ENCODE results near the gene IFNGR2.
"Not testable (repeated sequence)": the region's sequence is repeated elsewhere in the genome, so short reads cannot be mapped to it uniquely, and the experiment has no call there.

IFNGR2 gene

GRCh38 chr21:33443194-33443593 lies 40.0 kb downstream of the IFNGR2 start:
- DNase-seq, result no peak

DNA sequence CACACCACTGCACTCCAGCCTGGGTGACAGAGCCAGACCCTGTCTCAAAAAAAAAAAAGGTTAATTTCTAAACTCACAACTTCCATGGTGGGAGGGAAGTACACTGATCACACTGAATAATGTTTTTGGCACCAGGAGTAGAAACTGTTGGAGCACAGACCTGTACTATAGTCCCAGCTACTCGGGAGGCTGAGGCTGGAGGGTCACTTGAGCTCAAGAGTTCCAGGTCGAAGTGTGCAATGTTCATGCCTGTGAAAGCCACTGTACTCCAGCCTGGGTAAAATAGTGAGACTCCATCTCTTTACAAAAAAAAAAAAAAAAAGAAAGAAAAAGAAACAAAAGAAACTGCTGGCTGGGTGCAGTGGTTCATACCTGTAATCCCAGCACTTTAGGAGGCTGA lies 41.3 kb downstream of the IFNGR2 start:
- no peak for DNase-seq

DNA sequence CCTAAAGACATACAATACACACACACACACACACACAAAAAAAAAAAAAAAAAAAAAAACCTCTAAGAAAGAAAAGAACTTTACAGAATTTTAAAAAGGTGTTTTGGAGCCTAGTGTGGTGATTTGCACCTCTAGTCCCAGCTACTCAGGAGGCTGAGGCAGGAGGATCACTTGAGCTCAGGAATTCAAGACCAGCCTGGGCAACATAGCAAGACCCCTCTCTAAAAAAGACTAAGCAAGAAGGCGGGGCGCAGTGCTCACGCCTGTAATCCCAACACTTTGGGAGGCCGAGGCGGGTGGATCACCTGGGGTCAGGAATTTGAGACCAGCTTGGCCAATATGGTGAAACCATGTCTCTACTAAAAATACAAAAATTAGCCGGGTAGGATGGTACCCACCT lies 43.4 kb downstream of the IFNGR2 start:
- not testable (repeated sequence) for DNase-seq

DNA sequence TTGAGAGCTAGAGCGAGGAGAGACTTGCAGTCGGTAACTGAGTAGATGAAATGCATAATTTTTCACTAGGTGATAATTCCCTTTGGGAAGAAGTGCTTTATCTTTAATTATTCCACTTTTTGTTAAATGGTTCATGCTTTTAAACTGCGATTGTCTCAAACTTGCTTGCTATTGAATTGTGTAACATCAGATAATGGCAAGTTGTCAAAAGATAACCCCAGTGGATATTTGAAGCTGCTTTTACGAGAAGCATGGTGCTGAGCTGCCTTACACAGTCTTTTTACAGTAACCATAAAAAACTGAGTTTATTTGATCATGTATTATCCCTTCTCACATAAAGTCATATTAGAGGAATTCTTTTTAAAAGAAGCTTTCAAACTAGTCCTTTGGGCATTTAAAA lies 46.4 kb downstream of the IFNGR2 start:
- DNase-seq, result no peak

GRCh38 chr21:33451634-33452071 lies 48.4 kb downstream of the IFNGR2 start:
- DNase-seq, result no peak

DNA sequence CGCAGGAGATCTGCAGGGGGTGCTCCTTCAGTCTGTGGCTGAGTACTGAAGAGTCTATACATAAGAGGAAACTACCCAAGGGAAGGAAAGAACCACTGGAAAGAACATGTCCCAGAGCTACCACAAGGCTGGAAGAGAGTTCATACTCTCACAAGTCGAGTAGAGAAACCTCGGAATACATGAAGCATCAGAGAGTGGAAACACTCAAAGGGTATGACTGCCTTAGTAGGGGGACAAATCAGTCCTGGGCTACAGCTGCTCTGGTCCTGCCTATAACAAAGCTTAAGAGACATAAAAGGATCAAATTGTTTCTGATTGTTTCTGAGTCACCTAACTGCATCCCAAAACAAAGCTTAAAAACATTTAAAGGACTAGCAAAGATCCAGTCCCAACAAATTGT lies 49.1 kb downstream of the IFNGR2 start:
- no peak for DNase-seq

GRCh38 chr21:33455686-33456446 lies 52.7 kb downstream of the IFNGR2 start:
- DNase-seq, result no peak

GRCh38 chr21:33458861-33459260 lies 55.6 kb downstream of the IFNGR2 start:
- DNase-seq, result no peak

DNA sequence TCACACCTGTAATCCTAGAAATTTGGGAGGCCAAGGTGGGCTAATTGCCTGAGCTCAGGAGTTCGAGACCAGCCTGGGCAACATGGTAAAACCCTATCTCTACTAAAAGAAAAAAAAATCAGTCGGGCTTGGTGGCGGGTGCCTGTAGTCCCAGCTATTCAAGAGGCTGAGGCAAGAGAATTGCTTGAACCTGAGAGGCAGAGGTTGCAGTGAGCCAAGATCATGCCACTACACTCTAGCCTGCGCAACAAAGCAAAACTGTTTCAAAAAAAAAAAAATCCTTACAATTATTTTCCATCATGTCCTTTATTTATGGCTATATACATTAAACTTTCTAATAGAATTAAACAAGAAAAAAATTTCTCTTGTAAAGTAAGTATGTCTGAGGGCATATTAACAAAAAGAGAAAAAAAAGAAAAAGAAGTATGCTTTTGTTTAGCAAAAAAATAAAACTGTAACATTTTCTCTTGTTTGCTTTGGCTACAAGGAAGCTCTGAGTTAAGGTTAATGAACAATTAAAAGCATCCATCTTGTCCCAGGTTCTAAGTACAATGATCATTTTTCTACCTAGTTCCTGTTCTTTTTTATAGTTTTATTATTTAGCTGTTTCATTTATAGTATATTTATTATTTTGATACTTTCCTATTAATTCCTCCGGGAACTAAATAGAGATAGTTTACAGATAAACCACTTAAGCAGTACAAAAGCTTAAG lies 58.5 kb downstream of the IFNGR2 start:
- DNase-seq, result no peak

DNA sequence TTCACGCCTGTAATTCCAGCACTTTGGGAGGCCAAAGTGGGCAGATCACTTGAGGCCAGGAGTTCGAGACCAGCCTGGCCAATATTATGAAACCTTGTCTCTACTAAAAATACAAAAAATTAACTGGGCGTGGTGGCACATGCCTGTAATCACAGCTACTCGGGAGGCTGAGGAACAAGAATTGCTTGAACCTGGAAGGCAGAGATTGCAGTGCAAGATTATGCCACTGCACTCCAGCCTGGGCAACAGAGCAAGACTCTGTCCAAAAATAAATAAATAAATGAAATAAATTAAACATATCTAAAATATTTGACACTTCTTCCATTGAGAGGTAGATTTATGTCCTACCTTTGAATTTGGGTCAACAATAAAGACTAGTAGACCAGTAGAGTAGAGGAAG lies 66.0 kb downstream of the IFNGR2 start:
- not testable (repeated sequence) for DNase-seq

DNA sequence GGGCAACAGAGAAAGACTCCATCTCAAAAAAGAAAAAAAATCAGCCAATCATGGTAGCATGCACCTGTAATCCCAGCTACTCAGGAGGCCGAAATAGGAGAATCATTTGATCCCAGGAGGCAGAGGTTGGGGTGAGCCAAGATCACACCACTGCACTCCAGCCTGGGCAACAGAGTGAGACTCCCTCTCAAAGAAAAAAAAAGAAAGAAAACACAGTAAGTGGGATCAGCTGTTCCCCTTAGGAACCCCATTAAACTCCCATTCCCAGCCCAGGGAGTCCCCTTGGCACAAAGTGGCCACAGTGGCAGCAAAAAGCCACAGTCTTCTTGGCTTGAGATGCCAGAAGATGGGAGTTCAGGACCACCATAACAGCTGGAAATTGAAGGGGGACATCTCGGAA lies 67.5 kb downstream of the IFNGR2 start:
- DNase-seq, result no peak

- no peak for DNase-seq
Observed at GRCh38 chr21:33473344-33473743, 70.1 kb downstream of the IFNGR2 start.

DNA sequence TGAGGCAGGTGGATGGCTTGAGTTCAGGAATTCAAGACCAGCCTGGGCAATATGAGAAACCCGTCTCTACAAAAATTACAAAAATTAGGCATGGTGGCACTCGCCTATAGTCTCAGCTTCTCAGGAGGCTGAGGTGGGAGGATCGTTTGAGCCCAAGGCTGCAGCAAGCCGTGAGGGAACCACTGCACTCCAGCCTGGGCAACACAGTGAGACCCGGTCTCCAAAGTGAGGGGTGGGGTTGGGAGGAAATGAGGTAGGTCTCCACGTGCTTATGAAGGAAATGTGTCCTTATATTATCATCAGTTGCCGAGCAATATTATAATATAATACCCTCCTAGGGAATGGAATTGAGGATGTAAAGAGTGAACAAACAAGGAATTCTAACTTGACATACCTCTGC lies 73.9 kb downstream of the IFNGR2 start:
- no peak for DNase-seq

GRCh38 chr21:33478182-33478581 lies 75.0 kb downstream of the IFNGR2 start:
- DNase-seq, result no peak

GRCh38 chr21:33478935-33479678 lies 75.9 kb downstream of the IFNGR2 start:
- peak; percentile 48 for DNase-seq

- DNase-seq, result peak; percentile 96
Observed at GRCh38 chr21:33479679-33480480, 76.7 kb downstream of the IFNGR2 start, which contains the start of gene TMEM50B. Gene TMEM50B (minus strand): TSS chr21:33479974. CDS start chr21:33468885, 11,089 bp downstream.

- no peak for DNase-seq
Observed at GRCh38 chr21:33480481-33481103, 77.4 kb downstream of the IFNGR2 start.

DNA sequence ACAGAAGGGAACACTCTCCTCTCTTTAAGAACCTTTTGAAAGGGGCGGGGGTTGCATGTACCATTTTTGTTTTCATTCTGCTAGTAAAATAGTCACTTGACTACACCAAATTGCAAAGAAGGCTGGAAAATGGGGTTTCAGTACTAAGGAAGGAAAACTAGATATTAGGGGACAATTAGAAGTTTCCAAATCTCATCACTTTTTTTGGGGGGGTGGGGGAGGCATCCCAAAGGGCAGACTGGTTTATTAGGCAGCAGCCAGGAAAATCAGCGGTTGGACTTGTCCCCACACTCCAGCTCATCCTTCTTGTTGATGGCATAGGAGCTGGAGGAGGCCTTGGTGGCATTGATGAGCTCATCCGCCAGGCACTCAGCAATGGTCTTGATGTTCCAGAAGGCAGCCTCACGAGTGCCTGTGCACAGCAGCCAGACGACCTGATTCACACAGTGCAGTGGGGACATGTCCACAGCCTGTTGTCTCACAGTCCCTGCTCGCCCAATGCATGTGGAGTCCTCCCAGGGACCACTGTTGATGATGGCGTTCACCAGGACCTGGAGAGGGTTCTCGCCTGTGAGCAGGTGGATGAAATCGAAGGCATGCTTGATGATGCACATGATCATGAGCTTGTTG lies 78.2 kb downstream of the IFNGR2 start:
- no peak for DNase-seq
